ENCODE measurements around the gene RGSL1.

The RGSL1 gene

GRCh38 chr1:182600745-182601415 lies 150.9 kb downstream of the RGSL1 start:
- no peak for TF ChIP-seq CTCF (IDR thresholded peaks at IDR 0.05; ENCODE audit: control insufficient read depth, extremely low read depth, insufficient read depth)
- no peak for DNase-seq (ENCODE audit: low read depth)
- H3K4me3 ChIP-seq (ENCODE audit: low read depth, low read length), result no peak overlapping the region

GRCh38 chr1:182601416-182601786 lies 151.5 kb downstream of the RGSL1 start:
- no peak overlapping the region for H3K4me3 ChIP-seq (ENCODE audit: low read depth, low read length)
- TF ChIP-seq CTCF (IDR thresholded peaks at IDR 0.05; ENCODE audit: control insufficient read depth, extremely low read depth, insufficient read depth), result peak; percentile 84
- peak; percentile 79 for DNase-seq (ENCODE audit: low read depth)

GRCh38 chr1:182601913-182602312 lies 152.0 kb downstream of the RGSL1 start:
- no peak for DNase-seq (ENCODE audit: low read depth)
- no peak for TF ChIP-seq CTCF (IDR thresholded peaks at IDR 0.05; ENCODE audit: control insufficient read depth, extremely low read depth, insufficient read depth)
- H3K4me3 ChIP-seq (ENCODE audit: low read depth, low read length), result no peak overlapping the region

- DNase-seq (ENCODE audit: low read depth), result no peak
- peak overlapping the region; percentile 43 for H3K4me3 ChIP-seq (ENCODE audit: low read depth, low read length)
- TF ChIP-seq CTCF (IDR thresholded peaks at IDR 0.05; ENCODE audit: control insufficient read depth, extremely low read depth, insufficient read depth), result no peak
Observed at GRCh38 chr1:182602935-182603645, 153.1 kb downstream of the RGSL1 start.

GRCh38 chr1:182603646-182604174 lies 153.8 kb downstream of the RGSL1 start:
- no peak for DNase-seq (ENCODE audit: low read depth)
- H3K4me3 ChIP-seq (ENCODE audit: low read depth, low read length), result peak overlapping the region; percentile 43
- TF ChIP-seq CTCF (IDR thresholded peaks at IDR 0.05; ENCODE audit: control insufficient read depth, extremely low read depth, insufficient read depth), result no peak

- DNase-seq (ENCODE audit: low read depth), result no peak
- H3K4me3 ChIP-seq (ENCODE audit: low read depth, low read length), result peak within 1 kb of the TSS; percentile 43
- no peak for TF ChIP-seq CTCF (IDR thresholded peaks at IDR 0.05; ENCODE audit: control insufficient read depth, extremely low read depth, insufficient read depth)
Observed at GRCh38 chr1:182604175-182605164, 154.5 kb downstream of the RGSL1 start, which contains the start of gene RGS16. RGS16 (minus strand) TSS chr1:182604389; CDS start chr1:182604259, 130 bp downstream.
